ENCODE data around the gene PGLYRP3.

- TF ChIP-seq CTCF (IDR thresholded peaks at IDR 0.05), result no peak
- TF ChIP-seq EP300 (IDR thresholded peaks at IDR 0.05), result no peak
- no peak for TF ChIP-seq POLR2A (IDR thresholded peaks at IDR 0.05)
- TF ChIP-seq POLR2AphosphoS5 (IDR thresholded peaks at IDR 0.05), result no peak
Observed at GRCh38 chr1:153345187-153346076, 32.7 kb upstream of the PGLYRP3 start.

Data from upper lobe of left lung (tissue), 4 donors.